NCI-H446 treated with DMSO at 0.1 percent for 48 hours (cell line): Measurements from ENCODE around the gene ZNF143.

Experiments
- DNase-seq: peaks from one replicate; lab custom pipeline; 2025; lab: John Stamatoyannopoulos, UW

Gene ZNF143

GRCh38 chr11:9575260-9576240, 114.7 kb downstream of the ZNF143 start:
- DNase-seq: peak; percentile 41

- no peak for DNase-seq
Observed at GRCh38 chr11:9576701-9577381, 116.0 kb downstream of the ZNF143 start.

GRCh38 chr11:9577556-9577955, 116.7 kb downstream of the ZNF143 start:
- DNase-seq: no peak
